Activated gamma-delta T cell (primary cell): ENCODE results near the gene TSPO2.
A peak's percentile ranks its signal among the peaks of the same experiment; 100 is the strongest.

ENCODE experiments used
- DNase-seq: peaks from one replicate; lab custom pipeline; 2025; lab: John Stamatoyannopoulos, UW

The TSPO2 gene

DNA sequence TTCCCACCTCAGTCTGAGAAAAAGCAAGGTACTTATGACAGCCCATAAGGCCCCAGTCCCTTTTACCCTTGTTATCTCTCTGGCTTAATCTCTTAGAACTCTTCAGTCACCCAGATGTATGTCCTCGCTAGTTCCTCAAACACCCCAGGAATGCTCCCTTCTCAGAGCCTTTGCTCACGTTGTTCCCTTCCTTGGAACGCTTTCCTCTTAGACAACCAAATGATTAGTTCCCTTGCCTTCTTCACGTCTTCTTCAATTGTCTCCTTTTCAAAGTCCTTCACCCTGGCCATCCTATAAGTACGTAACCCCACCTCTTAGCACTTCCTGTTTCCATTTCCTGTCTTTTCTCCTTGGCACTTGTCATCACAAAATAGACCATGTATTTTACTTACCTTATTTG is 9.6 kb downstream of the TSPO2 start:
- DNase-seq = no peak

DNA sequence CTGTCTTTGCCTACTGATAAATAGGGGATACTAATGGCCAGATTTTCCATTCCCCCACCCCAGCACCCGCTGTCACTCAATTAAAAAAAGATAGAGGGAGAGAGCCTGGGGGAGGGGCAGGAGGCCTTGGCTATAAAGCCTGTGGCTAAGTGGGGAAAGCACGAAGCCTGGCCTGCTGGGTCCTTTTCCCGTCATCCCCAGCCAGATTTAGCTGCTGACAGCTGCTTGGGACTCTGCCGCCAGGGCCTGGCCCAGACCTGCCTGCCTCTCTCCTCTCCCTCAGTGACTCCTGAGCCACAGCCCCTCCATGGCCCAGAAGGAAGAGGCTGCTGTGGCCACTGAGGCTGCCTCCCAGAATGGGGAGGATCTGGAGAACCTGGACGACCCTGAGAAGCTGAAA is 10.8 kb downstream of the TSPO2 start, which contains the start of gene APOBEC2:
APOBEC2 (plus strand) TSS at position 162 of the 400 bp plus-strand sequence; CDS start at position 308, 146 bp downstream.
- no peak for DNase-seq

DNA sequence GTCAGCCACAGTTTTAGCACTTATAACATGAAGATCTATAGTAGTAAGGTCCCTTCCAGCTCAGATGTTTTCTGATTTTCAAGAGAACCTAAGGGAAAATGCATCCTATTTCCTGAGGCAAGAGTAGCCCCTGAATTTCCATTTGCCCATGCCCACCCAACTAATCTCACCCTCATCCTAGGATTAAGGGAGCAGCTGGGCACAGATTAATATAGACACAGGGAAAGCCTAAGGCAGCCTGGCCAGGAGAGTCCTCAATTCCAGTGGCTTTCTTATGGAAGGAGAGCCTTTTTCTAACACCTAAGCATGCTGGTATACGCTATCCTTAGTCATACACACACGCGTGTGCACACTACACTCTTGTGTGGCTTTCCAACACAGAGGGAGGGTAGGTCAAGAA is 12.2 kb downstream of the TSPO2 start:
- DNase-seq = no peak

DNA sequence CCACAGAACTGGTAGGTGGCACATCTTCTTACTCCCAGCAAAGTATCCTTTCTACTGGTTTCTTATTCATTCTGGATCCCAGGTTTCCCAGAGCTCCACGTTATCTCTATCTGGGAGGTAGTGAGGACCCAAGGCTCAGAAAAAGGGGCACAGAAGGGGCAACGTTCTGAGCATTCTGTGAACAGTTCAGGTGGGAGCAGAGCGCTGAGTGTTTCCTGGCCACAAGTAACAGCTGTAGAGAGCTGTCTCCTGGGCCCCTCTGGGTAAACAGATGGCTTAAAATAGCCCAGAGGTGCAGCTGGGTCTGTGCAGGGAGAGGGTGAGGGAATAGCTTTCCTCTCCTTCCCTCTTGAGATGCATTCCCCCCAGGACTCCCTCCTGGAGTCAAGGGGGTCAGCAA is 12.9 kb downstream of the TSPO2 start:
- DNase-seq = no peak

DNA sequence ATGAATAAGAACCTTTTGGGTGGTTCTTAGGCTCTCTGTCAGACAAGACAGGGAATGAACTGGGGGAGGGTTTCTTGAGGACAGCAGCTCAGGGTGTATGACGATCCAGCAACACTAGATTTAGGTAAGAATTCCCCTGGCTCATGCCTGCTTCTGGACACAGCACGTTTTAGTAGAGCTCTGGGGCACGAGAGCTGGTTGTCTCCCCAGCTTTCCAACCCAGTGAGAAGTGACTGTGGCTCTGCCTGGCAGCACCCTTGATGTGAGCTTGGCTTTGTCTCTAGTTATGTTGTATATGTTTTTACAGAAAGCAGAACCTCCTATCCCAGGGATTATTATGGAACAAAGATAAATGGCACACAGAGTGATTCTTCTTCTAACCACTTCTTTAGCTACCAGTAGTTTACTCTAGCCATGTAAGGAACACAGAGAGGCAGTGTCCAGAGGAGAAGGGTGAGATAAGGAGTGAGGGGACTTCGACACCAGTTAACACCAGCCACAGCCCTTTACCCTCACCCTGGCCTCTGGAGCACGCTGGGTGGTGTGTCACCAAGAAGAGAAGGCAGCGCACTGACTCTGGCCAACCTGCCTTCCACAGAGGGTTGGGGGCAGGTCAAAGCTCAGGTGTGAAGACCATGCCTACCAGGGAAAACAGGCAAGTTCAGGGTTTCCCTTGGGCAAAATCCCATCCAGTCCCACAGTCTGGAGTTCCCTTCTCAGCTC is 14.7 kb downstream of the TSPO2 start:
- DNase-seq = no peak

DNA sequence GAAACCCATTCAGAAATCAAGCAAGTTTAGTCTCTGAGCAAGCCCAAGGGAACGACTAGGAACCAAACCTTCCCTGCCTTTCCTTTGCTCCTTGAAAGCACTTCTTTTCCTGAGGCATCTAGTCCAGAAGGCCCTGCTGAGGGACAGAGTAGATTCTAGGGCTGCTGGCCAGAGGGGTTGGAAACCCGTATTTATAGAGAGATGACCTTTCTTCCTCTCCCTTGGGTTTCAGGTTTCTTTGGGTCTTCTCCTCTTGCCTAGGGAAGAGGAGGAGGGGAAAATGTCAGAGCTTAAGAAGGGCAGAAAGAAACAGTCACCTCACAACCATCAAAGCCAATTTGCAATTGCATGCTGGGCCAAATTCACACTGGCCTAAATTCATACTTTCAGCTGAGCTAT is 16.5 kb downstream of the TSPO2 start:
- no peak for DNase-seq

DNA sequence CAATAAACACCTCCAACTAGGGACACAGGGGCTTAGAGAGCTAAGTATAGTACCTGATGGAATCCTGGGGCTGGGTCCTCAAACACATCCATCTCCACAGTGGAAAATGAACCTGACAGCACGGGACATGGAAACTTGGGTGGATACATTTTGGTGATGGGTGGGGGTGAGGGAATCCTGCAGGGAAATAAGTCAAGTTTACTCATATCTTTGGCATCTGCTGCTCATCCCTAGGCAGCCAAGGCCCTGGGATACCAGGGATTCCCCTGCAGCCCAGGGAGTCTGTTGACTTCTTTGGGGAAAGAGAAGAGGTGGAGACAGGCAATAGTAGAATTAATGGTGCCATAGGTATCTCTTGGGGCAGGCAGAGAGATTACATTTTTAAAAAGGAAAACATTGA is 17.3 kb downstream of the TSPO2 start:
- no peak for DNase-seq

DNA sequence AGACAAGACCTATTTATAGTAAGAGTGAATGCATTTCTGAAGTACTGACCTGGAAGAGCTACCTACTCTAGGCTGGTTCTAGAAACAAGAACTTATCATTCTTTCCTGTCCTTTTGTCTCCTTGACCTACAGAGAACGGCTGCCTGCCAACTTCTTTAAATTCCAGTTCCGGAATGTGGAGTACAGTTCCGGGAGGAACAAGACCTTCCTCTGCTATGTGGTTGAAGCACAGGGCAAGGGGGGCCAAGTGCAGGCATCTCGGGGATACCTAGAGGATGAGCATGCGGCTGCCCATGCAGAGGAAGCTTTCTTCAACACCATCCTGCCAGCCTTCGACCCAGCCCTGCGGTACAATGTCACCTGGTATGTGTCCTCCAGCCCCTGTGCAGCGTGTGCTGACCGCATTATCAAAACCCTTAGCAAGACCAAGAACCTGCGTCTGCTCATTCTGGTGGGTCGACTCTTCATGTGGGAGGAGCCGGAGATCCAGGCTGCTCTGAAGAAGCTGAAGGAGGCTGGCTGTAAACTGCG is 19.0 kb downstream of the TSPO2 start:
- no peak for DNase-seq

DNA sequence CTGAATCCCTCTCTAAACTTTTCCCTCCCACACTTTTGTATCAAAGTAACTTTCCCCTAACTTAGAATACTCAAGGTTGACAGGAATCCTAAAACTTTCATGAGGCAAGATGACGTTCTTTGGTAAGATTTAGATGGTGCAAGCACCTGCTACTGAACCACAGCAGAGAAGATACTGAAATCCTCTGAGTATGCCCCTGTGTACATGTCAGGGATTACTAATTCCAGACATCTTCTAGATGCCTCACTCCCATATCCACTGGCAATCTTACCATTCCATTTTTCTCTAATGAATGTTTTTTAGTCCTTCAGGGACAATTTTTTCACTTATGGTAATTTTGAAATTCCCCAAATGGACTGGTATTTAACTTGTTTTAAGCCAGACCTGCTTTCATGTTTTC is 19.8 kb downstream of the TSPO2 start:
- DNase-seq = no peak

DNA sequence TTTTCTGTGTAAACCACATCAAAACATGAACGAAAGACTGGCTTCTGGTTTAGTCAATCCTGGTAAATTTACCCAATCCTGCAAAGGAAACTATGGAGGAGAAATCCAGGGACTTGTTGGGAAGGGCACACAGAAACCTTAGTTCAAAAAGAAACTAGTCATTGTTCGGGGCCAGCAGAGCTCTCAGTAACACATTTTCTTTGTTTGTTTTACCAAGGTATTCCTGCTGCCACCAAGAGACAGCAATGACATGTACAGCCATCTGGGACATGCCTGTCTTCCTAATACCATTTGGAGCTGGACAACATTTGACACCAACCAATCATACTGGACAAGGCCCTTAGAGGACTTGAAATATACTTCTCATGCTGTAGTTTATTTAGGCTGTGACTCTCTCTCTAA is 21.6 kb downstream of the TSPO2 start:
- DNase-seq = no peak

DNA sequence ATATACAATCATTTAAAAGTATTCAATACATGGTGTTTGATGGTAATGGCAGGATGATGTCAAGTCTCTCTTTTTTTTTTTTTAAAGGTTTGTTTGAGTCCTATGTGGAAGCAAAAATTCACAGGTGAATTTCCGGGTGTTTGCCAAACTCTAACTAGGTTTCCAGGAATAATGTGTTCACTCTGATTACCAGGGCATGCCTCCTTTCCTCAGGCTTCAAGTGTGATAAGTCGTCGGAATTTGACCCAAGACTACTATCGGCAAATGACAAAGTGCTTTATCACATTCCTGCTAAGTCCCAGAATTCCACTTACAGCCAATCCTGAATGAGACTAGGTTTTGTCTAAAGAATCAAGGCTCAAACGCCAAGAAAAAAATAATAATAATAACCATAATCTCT is 22.6 kb downstream of the TSPO2 start:
- DNase-seq = no peak

DNA sequence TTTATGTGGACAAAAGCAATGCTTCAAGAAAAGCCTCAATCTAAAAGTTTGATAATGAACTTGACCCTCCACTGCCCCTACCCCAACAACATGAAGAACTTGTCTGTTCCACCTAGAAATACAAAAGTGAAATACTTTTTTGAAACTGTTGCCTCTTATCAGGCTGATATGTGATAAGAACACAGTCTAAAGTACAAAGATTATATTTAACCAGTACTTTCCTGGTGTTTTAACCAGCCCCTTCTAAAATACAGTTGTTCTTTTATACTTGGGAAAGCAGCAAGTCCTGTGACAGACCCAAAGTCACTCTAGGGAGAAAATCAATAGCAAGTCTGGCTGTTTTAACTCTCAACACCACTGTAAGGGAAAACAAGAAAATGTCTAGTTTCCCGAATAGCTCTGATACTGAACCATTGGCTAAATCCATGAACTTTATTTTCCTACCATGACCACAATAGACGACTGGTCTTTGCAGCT is 23.3 kb downstream of the TSPO2 start:
- no peak for DNase-seq

DNA sequence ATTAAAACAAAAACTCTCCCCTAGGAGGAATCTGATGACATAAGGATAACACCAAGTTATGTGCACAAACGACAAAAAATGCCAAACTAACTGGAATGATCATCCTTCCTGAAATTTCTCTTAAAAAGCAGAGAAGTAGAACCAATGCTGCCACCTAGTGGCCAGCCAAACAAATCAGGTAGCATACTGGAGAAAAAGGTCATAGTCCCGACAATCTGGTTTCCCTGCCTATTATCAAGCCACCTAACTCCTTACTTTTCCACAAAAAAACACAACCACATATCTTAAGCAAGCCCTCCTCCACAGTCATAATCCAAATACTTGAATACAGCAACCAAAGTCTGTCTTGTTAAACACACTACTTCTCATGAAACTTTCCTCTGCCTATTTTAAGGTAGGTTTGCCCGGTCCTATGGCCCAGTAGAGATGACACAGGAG is 24.6 kb downstream of the TSPO2 start:
- no peak for DNase-seq

DNA sequence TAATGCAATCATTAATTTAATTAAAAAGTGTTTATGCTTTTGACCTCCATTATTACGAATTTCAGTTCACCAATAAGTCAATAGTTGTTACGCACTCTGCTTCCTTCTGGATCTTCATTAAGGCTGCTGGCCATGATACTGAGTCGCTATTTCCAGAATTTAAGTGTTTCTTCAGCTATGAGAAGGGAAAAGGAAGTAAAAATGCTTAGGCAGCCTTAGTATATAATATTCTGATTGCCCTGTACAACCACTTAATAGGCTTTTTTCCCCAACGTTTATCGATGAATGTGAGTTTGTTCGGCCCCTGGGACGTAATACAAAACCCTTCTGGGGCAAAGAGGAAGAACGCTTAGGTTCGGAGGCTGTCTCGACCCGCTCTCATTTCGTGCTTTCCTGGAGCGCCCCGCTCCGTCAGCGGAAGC is 29.2 kb downstream of the TSPO2 start:
- peak; percentile 31 for DNase-seq

DNA sequence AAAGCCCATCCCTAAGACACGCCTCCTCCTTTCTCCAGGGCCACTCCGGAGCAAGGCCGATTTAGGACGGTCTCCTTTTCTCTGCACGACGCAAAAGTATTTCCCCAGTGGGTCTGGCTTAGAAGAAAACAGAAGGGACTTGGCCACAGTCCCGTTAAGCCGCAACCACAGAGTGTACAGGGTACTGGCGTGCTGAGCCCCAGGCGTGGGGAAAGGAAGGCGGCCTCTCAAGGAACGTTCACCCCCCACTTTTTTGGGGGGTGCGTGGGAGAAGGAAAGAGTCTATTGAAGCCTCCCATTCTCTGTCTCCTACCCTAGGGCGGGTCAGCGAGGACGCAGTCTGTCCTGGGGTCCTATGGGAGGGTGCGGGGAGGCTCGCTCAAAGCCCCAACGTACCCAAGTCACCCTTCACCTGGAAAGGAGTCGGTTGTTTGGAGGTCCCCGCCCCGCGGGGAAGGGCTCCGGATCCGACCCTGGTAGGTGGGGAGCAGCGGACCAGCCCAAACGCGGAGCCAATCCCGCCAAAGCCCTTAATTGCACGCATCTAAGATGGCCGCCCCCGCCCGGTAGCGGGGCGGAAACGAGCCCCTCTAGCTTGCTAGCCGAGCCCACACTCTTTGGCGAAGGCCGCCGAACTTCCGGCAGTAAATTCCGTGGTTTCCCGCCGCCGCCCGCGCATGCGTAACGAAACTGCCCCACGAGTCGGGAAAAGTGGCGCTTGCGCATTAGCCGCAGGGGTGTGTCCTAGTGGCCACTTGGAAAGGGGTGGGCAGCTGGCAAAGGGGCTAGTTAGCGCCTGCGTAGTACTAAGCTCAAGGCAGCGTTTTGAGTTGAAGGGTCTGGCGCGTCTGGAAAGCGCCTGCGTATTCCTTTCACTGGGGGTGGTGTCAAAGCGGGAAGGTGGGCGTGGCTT is 29.9 kb downstream of the TSPO2 start, which contains the start of gene OARD1:
OARD1 (minus strand) TSS at position 434 of the 913 bp plus-strand sequence. CDS start 722 bp downstream, outside the sequence.
- DNase-seq = peak; percentile 98

DNA sequence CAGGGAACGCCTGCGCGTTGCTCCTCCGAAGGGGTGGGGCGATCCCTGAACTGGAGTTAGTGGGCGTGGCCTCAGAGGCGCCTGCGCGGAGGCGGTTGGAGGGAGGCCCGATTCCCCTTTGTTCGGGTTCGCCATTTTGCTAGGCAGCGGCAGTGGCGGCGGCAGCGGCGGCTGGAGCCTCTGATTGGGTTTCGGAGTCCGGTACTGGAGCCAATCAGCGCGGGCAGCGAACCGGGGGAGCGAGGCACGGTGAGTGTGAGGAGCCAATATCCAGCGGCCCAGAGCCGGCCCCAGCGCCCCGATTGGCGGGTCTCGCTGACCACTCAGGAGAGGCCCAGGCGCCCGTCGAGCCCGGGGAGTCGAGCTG is 30.6 kb downstream of the TSPO2 start, which contains the start of gene NFYA:
NFYA (plus strand) TSS at position 139 of the 367 bp plus-strand sequence. CDS start 6,116 bp downstream, outside the sequence.
- DNase-seq = peak; percentile 100

DNA sequence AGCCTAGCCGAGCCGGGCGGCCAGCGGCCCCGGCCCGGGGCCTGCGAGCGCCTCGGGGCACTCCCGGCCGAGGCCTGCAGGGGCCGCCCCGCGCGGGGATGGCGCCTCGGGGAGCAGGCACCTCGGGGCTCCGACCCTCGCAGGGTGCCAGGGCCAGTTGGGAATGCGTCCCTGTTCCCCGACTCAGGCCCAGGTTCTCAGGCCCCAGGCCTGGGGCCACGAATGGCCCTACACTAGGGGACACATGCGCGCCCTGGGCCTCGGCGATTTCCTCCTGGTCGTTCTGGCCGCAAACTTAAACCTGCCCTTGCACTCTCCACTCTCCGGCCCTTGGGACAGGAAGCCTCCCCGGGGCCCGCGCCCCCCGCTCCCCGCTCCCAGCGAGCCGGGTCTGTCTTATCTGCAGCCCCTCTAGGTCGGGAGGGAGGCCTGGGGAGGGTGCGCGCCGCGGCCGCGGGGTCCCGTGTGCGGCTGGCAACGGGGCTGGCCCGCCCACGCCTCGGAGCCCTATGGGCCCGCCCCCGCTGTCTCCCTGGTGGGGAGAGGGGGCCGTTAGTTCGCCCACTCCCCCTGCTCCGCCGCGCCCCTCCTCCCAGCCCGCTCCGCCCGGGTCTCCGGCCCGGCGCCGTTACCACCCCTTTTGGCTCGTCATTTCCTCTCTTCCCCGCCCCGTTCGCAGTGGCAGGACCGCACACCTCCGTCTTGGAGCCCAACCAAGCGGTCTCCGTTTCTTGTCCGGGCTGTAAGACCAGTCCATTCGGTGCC is 31.1 kb downstream of the TSPO2 start:
- peak; percentile 61 for DNase-seq

DNA sequence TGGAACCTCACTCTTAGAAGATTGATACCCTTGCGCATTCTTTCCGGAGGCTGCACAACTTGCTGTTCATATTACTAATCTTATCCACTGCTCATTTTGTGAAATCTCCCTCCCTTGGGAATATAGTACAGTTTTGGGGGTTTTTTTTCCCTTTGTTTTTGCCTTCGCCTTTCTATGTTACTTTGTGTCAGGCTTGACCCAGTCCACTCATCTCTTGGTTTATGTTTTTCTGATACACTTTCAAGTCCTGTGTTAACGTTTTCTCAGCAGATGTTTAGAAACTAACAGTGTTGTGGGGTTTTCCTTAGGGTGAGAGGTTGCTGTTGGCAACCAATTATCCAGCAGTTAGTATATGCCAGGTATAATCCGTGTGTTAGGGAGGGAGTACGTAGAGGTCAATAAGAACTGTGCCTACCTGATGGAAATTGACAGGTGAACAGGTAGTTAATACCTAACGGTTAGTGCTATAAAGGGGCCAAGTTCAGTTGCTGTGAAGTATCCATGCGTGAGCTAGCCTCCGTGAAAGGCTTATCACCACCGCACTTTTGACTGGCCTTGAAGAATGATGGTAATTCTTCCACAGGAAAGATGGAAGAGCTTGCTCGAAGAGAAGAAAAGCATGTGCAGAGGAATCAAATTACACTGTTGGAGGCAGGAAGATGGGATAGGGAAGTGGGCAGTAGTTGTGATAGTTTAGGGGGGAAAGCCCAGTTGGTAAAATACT is 31.9 kb downstream of the TSPO2 start:
- no peak for DNase-seq

DNA sequence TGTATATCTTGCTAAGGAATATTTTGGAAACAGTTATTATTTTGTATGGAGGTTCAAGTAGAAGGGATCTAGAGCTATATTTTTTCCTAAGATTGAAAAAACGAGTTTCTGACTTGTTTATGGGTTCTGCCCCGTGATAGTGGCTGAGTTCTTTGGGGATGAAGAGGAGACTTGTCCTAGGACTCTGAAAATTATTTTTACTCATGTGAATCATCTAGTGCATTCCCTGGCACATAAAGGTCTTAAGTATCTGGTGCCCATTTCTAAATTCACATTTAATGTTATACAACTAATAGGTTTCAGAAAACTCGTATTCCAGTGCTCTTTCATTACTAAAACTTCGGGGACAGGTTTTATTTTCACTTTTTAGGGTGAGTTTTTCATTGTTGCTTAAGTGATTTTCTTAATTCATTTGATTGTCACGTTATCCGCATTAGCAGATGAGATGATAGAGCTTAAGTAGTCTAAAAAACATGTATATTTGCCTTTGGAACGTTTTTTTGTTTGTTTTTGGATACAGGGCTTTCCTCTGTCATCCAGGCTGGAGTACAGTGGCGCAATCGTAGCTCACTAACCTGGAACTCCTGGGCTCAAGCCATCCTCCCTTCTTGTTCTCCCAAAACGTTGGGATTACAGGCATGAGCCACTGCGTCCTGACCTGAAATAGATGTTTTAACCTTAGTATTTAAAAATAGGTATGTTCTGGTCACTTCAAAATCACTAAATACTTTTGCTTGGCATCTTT is 32.6 kb downstream of the TSPO2 start:
- DNase-seq = no peak
